H1 (cell line): ENCODE data around the gene CBY2. TPM values are rescaled to one million over a fixed set of nuclear protein-coding genes. Genes with fewer than 3 reads are reported as not detected.

Experiments
- CTCF ChIA-PET: fragments of 300-600 bp; sonication (Branson Sonifier 250); formaldehyde crosslinking; loops from one replicate; lab custom pipeline; 2021; ENCODE audit not compliant: partially characterized antibody; lab: Charles Lee
- POLR2A ChIA-PET: fragments of 300-600 bp; sonication (Branson Sonifier 250); formaldehyde crosslinking; loops from one replicate; lab custom pipeline; 2021; ENCODE audit warnings: inconsistent platforms; ENCODE audit not compliant: partially characterized antibody; lab: Charles Lee
- DNase-seq, 2 experiments: peaks; one replicate each; pipeline versions ENCODE4 v3.0.0 to v3.0.0-alpha.2; 2010 to 2022; ENCODE audit warnings: low spot score in 2 of 2, low read depth in 1 of 2, mixed read lengths in 1 of 2
- FAIRE-seq: peaks from 2 replicates; lab custom pipeline; 2011; peaks lifted over from hg19 to GRCh38; lab: Jason Lieb, UNC
- H2AFZ ChIP-seq: 2 replicates; pipeline ENCODE4 v1.8.1; 2012; ENCODE audit warnings: low read length, inconsistent platforms
- H2AK5ac ChIP-seq: 2 replicates; pipeline ENCODE4 v1.6.1; 2013; ENCODE audit warnings: low read depth, low read length
- H2BK120ac ChIP-seq: replicated peaks from 2 replicates; pipeline ENCODE3; 2013; ENCODE audit warnings: low read depth, low read length, inconsistent platforms
- H2BK12ac ChIP-seq: 2 replicates; pipeline ENCODE4 v1.6.1; 2013; ENCODE audit warnings: low read depth, low read length
- H2BK15ac ChIP-seq: 2 replicates; pipeline ENCODE4 v1.6.1; 2013; ENCODE audit warnings: low read length
- H2BK20ac ChIP-seq: 2 replicates; pipeline ENCODE4 v1.6.1; 2013; ENCODE audit warnings: low read length
- H2BK5ac ChIP-seq: 2 replicates; pipeline ENCODE4 v1.6.1; 2013; ENCODE audit warnings: low read depth, low read length
- H3K14ac ChIP-seq: 2 replicates; pipeline ENCODE4 v1.6.1; 2013; ENCODE audit warnings: inconsistent platforms; ENCODE audit not compliant: insufficient read length
- H3K18ac ChIP-seq: 2 replicates; pipeline ENCODE4 v1.6.1; 2013; ENCODE audit warnings: low read length; ENCODE audit errors: extremely low read depth
- H3K23ac ChIP-seq: 2 replicates; pipeline ENCODE4 v1.6.1; 2013; ENCODE audit warnings: inconsistent platforms; ENCODE audit not compliant: insufficient read length
- H3K23me2 ChIP-seq: 2 replicates; pipeline ENCODE4 v1.6.1; 2013; ENCODE audit warnings: low read depth, low read length
- H3K27ac ChIP-seq: 2 replicates; pipeline ENCODE4 v1.6.1; 2011; ENCODE audit warnings: low read depth, low read length, inconsistent platforms
- H3K27me3 ChIP-seq, 4 experiments: replicated peaks in 1 of 4; 1 replicate in 1 of 4; 2 replicates in 3 of 4; pipeline versions ENCODE4 v1.6.1 to v1.8.1; 2011 to 2013; ENCODE audit warnings: low read length in 3 of 4, mild to moderate bottlenecking in 3 of 4, inconsistent platforms in 2 of 4, mixed read lengths in 2 of 4, moderate library complexity in 1 of 4; ENCODE audit not compliant: control insufficient read depth in 3 of 4, insufficient read depth in 3 of 4; ENCODE audit errors: extremely low read depth in 1 of 4
- H3K36me3 ChIP-seq, 4 experiments: 2 replicates each; pipeline versions ENCODE4 v1.6.1 to v1.8.1; 2011 to 2013; ENCODE audit warnings: mild to moderate bottlenecking in 4 of 4, low read length in 3 of 4, moderate library complexity in 2 of 4, control low read depth in 1 of 4, inconsistent platforms in 1 of 4; ENCODE audit not compliant: insufficient read depth in 4 of 4, control insufficient read depth in 2 of 4
- H3K4ac ChIP-seq: replicated peaks from 2 replicates; pipeline ENCODE3; 2013; ENCODE audit warnings: low read length, low read depth, mixed read lengths, inconsistent platforms; ENCODE audit not compliant: insufficient read length
- H3K4me1 ChIP-seq, 4 experiments: replicated peaks in 1 of 4; 1 replicate in 1 of 4; 2 replicates in 3 of 4; pipeline versions ENCODE4 v1.6.1 to v1.8.1; 2011 to 2013; ENCODE audit warnings: low read length in 3 of 4, inconsistent platforms in 2 of 4, mixed read lengths in 1 of 4; ENCODE audit not compliant: insufficient read depth in 4 of 4, control insufficient read depth in 3 of 4
- H3K4me2 ChIP-seq, 2 experiments: 2 replicates each; pipeline versions ENCODE4 v1.6.1 to v1.8.1; 2011 to 2013; ENCODE audit warnings: low read depth in 2 of 2, low read length in 2 of 2, control low read depth in 1 of 2, inconsistent platforms in 1 of 2, mild to moderate bottlenecking in 1 of 2; ENCODE audit not compliant: insufficient read depth in 1 of 2
- H3K4me3 ChIP-seq, 4 experiments: fragments of 200-600, 300-600 bp in 1 of 4; sonication (generic), shearing (Covaris generic), sonication (Bioruptor Twin) in 1 of 4; 2 replicates each; pipeline versions ENCODE4 v1.5.1 to v1.8.1; 2011 to 2016; ENCODE audit warnings: low read length in 4 of 4, low read depth in 3 of 4, control low read depth in 2 of 4, inconsistent platforms in 2 of 4, mild to moderate bottlenecking in 2 of 4, mixed read lengths in 1 of 4, moderate library complexity in 1 of 4; ENCODE audit not compliant: insufficient read depth in 2 of 4; ENCODE audit errors: extremely low read depth in 1 of 4
- H3K56ac ChIP-seq: replicated peaks from 2 replicates; pipeline ENCODE3; 2013; ENCODE audit warnings: low read depth, mild to moderate bottlenecking, mixed read lengths, low read length, inconsistent platforms; ENCODE audit not compliant: insufficient read length
- H3K79me1 ChIP-seq: 2 replicates; pipeline ENCODE4 v1.6.1; 2013; ENCODE audit warnings: low read depth, low read length, control low read depth
- H3K79me2 ChIP-seq, 2 experiments: 2 replicates each; pipeline versions ENCODE4 v1.6.1 to v1.8.1; 2012 to 2013; ENCODE audit warnings: low read length in 2 of 2, mild to moderate bottlenecking in 2 of 2, inconsistent platforms in 1 of 2; ENCODE audit not compliant: insufficient read depth in 2 of 2, control insufficient read depth in 1 of 2
- H3K9ac ChIP-seq, 4 experiments: replicated peaks in 1 of 4; 1 replicate in 1 of 4; 2 replicates in 3 of 4; pipeline versions ENCODE4 v1.6.1 to v1.8.1; 2011 to 2013; ENCODE audit warnings: low read depth in 3 of 4, low read length in 3 of 4, control low read depth in 2 of 4, mild to moderate bottlenecking in 2 of 4, moderate library complexity in 2 of 4, inconsistent platforms in 1 of 4; ENCODE audit errors: extremely low read depth in 1 of 4
- H3K9me3 ChIP-seq, 2 experiments: 2 replicates each; pipeline versions ENCODE4 v1.6.1 to v1.8.1; 2012 to 2013; ENCODE audit warnings: mild to moderate bottlenecking in 2 of 2, moderate library complexity in 2 of 2, control low read depth in 1 of 2, inconsistent platforms in 1 of 2, low read depth in 1 of 2, low read length in 1 of 2, mixed read lengths in 1 of 2; ENCODE audit not compliant: insufficient read depth in 2 of 2
- H4K20me1 ChIP-seq, 2 experiments: replicated peaks in 1 of 2; 2 replicates each; pipeline versions ENCODE3 to v1.8.1; 2011 to 2013; ENCODE audit warnings: inconsistent platforms in 2 of 2, low read length in 2 of 2, mild to moderate bottlenecking in 1 of 2; ENCODE audit not compliant: insufficient read depth in 2 of 2, control insufficient read depth in 1 of 2
- H4K5ac ChIP-seq: 2 replicates; pipeline ENCODE4 v1.6.1; 2013; ENCODE audit warnings: low read length, low read depth, mixed read lengths, inconsistent platforms; ENCODE audit not compliant: insufficient read length
- H4K8ac ChIP-seq: 2 replicates; pipeline ENCODE4 v1.8.0; 2013; ENCODE audit warnings: mild to moderate bottlenecking, moderate library complexity, low read length, inconsistent platforms; ENCODE audit not compliant: insufficient read depth; ENCODE audit errors: extremely low read depth
- H4K91ac ChIP-seq: replicated peaks from 2 replicates; pipeline ENCODE3; 2013; ENCODE audit warnings: low read length, mixed read lengths, inconsistent platforms; ENCODE audit not compliant: insufficient read length
- CEBPB ChIP-seq: IDR thresholded peaks from 2 replicates; pipeline ENCODE4 v1.6.1; 2012; ENCODE audit warnings: low read depth, low read length
- MAFK ChIP-seq: IDR thresholded peaks from 2 replicates; pipeline ENCODE4 v1.6.1; 2012; ENCODE audit warnings: low read depth, mild to moderate bottlenecking, improper control_type of control experiment, low read length
- POLR2AphosphoS5 ChIP-seq: IDR thresholded peaks from 2 replicates; pipeline ENCODE4 v1.6.1; 2011; ENCODE audit warnings: low read depth, low read length
- TCF12 ChIP-seq: IDR thresholded peaks from 2 replicates; pipeline ENCODE4 v1.6.1; 2011; ENCODE audit warnings: low read depth, mild to moderate bottlenecking, low read length
- WGBS, 2 experiments: shearing (Covaris generic) in 1 of 2; methylation state at CpG; one replicate each; pipeline versions ENCODE4 v1.1.6 to v1.1.7; 2013 to 2015; ENCODE audit warnings: low lambda C conversion rate in 2 of 2, mixed read lengths in 2 of 2, inconsistent platforms in 1 of 2, low coverage in 1 of 2, missing lambda C conversion rate in 1 of 2; ENCODE audit not compliant: insufficient replicate concordance in 2 of 2, insufficient coverage in 1 of 2, insufficient read length in 1 of 2; ENCODE audit errors: extremely low coverage in 1 of 2, missing lambda C conversion rate in 1 of 2; 5-methylcytosine and 5-hydroxymethylcytosine counted together
- polyA plus RNA-seq, 7 experiments: library from polyadenylated mRNA; depleted of rRNA in 3 of 7; stranded (reverse) in 5 of 7; unstranded in 2 of 7; fragments of >200 nt in 5 of 7; fragments of 200-250 nt in 2 of 7; gene quantifications; 1 replicate in 5 of 7; 2 replicates in 1 of 7; 4 replicates in 1 of 7; pipeline versions ENCODE4 v1.2.1 to v1.2.3, GENCODE V29; 2011 to 2013; ENCODE audit warnings: missing spikeins in 2 of 7, mixed read lengths in 2 of 7
- total RNA-seq: library from RNA; stranded (reverse); fragmentation: NEBNext Ultra II Directional; extraction: Animal tissue kit (Norgen Biotek cat#: 25700); gene quantifications from 2 replicates; pipeline ENCODE4 v1.2.1, GENCODE V29; 2021
- TF ChIP-seq, protein P1 (sequence below): IDR thresholded peaks from 2 replicates; pipeline ENCODE4 v1.6.1; 2011; ENCODE audit warnings: low read length, improper control_type of control experiment

CBY2 gene
- total and polyA plus RNA-seq, 2 of the 8 experiments (the other 6 are each of a cell fraction or from before 2014, with no cell fraction given), result not detected

DNA sequence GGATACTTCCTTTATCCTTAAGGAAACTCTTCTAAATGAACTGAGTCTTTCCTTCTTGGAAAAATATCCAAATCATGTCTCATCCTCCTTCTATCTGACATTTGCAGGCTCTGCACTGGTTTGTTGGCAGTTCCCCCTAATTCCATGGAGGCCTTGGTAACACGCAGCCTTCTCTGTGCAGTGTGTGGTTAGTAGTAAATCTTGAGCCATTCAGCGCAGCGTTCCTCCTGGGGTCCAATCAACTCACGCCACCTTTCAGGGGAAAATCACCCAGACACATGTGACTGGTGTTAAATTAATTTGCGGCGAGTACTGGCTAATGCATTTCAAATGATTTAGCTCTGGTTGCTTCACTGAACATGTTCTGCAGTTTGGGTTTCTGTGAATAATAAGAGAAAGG lies 21.0 kb upstream of the CBY2 start:
- H3K4ac ChIP-seq, result no peak overlapping the region
- no peak for FAIRE-seq
- TF ChIP-seq, protein P1, sequence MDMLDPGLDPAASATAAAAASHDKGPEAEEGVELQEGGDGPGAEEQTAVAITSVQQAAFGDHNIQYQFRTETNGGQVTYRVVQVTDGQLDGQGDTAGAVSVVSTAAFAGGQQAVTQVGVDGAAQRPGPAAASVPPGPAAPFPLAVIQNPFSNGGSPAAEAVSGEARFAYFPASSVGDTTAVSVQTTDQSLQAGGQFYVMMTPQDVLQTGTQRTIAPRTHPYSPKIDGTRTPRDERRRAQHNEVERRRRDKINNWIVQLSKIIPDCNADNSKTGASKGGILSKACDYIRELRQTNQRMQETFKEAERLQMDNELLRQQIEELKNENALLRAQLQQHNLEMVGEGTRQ, result no peak
- no peak for TF ChIP-seq MAFK
- TF ChIP-seq TCF12, result no peak
- TF ChIP-seq CEBPB, result no peak
- TF ChIP-seq POLR2AphosphoS5, result no peak
- H3K9me3 ChIP-seq, result no peaks in the 10 kb centered on the region
- H2AFZ ChIP-seq, result no peak overlapping the region
- no peak overlapping the region for H3K4me3 ChIP-seq
- H3K23me2 ChIP-seq, result no peaks in the 10 kb centered on the region
- H3K9ac ChIP-seq, result no peak overlapping the region
- no peak overlapping the region for H2BK12ac ChIP-seq
- DNase-seq, result no peak
- POLR2A ChIA-PET, result interaction anchor here (0.8 to 1.2 kb wide), 2 partner anchors 21 to 44 kb away, joined by 3 to 4 read pairs; partner anchors contain the start of gene CBY2
- H3K4me1 ChIP-seq, result peaks cover 5 to 18% (median 13%) of the 10 kb centered on the region in 4 experiments
- H2BK120ac ChIP-seq, result no peak overlapping the region
- H4K8ac ChIP-seq, result no peak overlapping the region
- peak overlapping the region; percentile 53; the same call in 1 of the 2 replicates for H2BK15ac ChIP-seq
- no peak overlapping the region for H2AK5ac ChIP-seq
- H4K20me1 ChIP-seq, result no peaks in the 10 kb centered on the region
- 96% methylated on average over 6 of the region's 6 CpGs; no CpG with 5 or more reads in 1 of the 2 experiments for WGBS, 2 experiments
- H3K79me2 ChIP-seq, result no peaks in the 10 kb centered on the region
- no peak overlapping the region for H2BK5ac ChIP-seq
- H3K79me1 ChIP-seq, result no peaks in the 10 kb centered on the region
- no peak overlapping the region for H2BK20ac ChIP-seq
- H3K14ac ChIP-seq, result no peak overlapping the region
- H3K4me2 ChIP-seq, result no peak overlapping the region
- no peak overlapping the region for H4K91ac ChIP-seq
- no peak overlapping the region for H3K27ac ChIP-seq
- no peak overlapping the region for H4K5ac ChIP-seq
- no peak overlapping the region for H3K18ac ChIP-seq
- no peak overlapping the region for H3K56ac ChIP-seq
- H3K23ac ChIP-seq, result no peak overlapping the region
- CTCF ChIA-PET, result interaction anchor here (0.9 to 1.2 kb wide), 3 partner anchors 10 to 48 kb away, joined by 3 to 6 read pairs (median 4); no protein-coding TSS in a partner anchor
- H3K27me3 ChIP-seq, result no peaks in the 10 kb centered on the region
- no peaks in the 10 kb centered on the region for H3K36me3 ChIP-seq
